Measurements from ENCODE around the gene AKR1B15.
A peak's percentile ranks its signal among the peaks of the same experiment; 100 is the strongest.
"Not testable (repeated sequence)": the region's sequence is repeated elsewhere in the genome, so short reads cannot be mapped to it uniquely, and the experiment has no call there.

Gene AKR1B15

GRCh38 chr7:134532180-134532953, 16.5 kb upstream of the AKR1B15 start:
- DNase-seq (ENCODE audit: low read depth, low spot score), result no peak

GRCh38 chr7:134532954-134533218, 16.0 kb upstream of the AKR1B15 start:
- no peak for DNase-seq (ENCODE audit: low read depth, low spot score)

GRCh38 chr7:134533288-134533771, 15.6 kb upstream of the AKR1B15 start:
- DNase-seq (ENCODE audit: low read depth, low spot score), result no peak

- DNase-seq (ENCODE audit: low read depth, low spot score), result no peak
Measured at GRCh38 chr7:134534633-134535032, 14.3 kb upstream of the AKR1B15 start.

- DNase-seq (ENCODE audit: low read depth, low spot score), result no peak
Measured at GRCh38 chr7:134535272-134535918, 13.5 kb upstream of the AKR1B15 start.

- DNase-seq (ENCODE audit: low read depth, low spot score), result no peak
Measured at GRCh38 chr7:134535919-134536299, 13.0 kb upstream of the AKR1B15 start.

GRCh38 chr7:134536558-134536957, 12.4 kb upstream of the AKR1B15 start:
- not testable (repeated sequence) for DNase-seq (ENCODE audit: low read depth, low spot score)

- DNase-seq (ENCODE audit: low read depth, low spot score), result not testable (repeated sequence)
Measured at GRCh38 chr7:134537273-134537781, 11.6 kb upstream of the AKR1B15 start.

- DNase-seq (ENCODE audit: low read depth, low spot score), result no peak
Measured at GRCh38 chr7:134539380-134540004, 9.4 kb upstream of the AKR1B15 start.

GRCh38 chr7:134541501-134542194, 7.3 kb upstream of the AKR1B15 start:
- not testable (repeated sequence) for DNase-seq (ENCODE audit: low read depth, low spot score)

- DNase-seq (ENCODE audit: low read depth, low spot score), result no peak
Measured at GRCh38 chr7:134542195-134542771, 6.6 kb upstream of the AKR1B15 start.

GRCh38 chr7:134545380-134545779, 3.5 kb upstream of the AKR1B15 start:
- no peak for DNase-seq (ENCODE audit: low read depth, low spot score)

- no peak for DNase-seq (ENCODE audit: low read depth, low spot score)
Measured at GRCh38 chr7:134545918-134546317, 3.0 kb upstream of the AKR1B15 start.

GRCh38 chr7:134546955-134547354, 2.0 kb upstream of the AKR1B15 start:
- no peak for DNase-seq (ENCODE audit: low read depth, low spot score)

GRCh38 chr7:134547397-134548054, 1.4 kb upstream of the AKR1B15 start:
- DNase-seq (ENCODE audit: low read depth, low spot score), result peak; percentile 50

- no peak for DNase-seq (ENCODE audit: low read depth, low spot score)
Measured at GRCh38 chr7:134549366-134549765, 456 bp downstream of the AKR1B15 start.

- no peak for DNase-seq (ENCODE audit: low read depth, low spot score)
Measured at GRCh38 chr7:134552105-134552504, 3.2 kb downstream of the AKR1B15 start.

- DNase-seq (ENCODE audit: low read depth, low spot score), result no peak
Measured at GRCh38 chr7:134553976-134554375, 5.1 kb downstream of the AKR1B15 start.

- no peak for DNase-seq (ENCODE audit: low read depth, low spot score)
Measured at GRCh38 chr7:134554417-134554966, 5.6 kb downstream of the AKR1B15 start.

- no peak for DNase-seq (ENCODE audit: low read depth, low spot score)
Measured at GRCh38 chr7:134557391-134557790, 8.5 kb downstream of the AKR1B15 start.

- no peak for DNase-seq (ENCODE audit: low read depth, low spot score)
Measured at GRCh38 chr7:134558370-134558769, 9.5 kb downstream of the AKR1B15 start.

Data from smooth muscle cell of the brain vasculature (primary cell).